Neuronal stem cell (in vitro differentiated cells): Measurements from ENCODE around the gene TENT4B.

Experiments
- DNase-seq: peaks from one replicate; pipeline ENCODE4 v3.0.0-alpha.2; 2013; ENCODE audit warnings: low spot score
- H2AFZ ChIP-seq: one replicate; pipeline ENCODE4 v1.6.1; 2013; ENCODE audit warnings: mild to moderate bottlenecking, low read length, inconsistent platforms
- H2AK5ac ChIP-seq: 2 replicates; pipeline ENCODE4 v1.6.1; 2013; ENCODE audit warnings: low read depth, mild to moderate bottlenecking, inconsistent platforms, low read length, moderate library complexity, mixed read lengths
- H2BK120ac ChIP-seq: 2 replicates; pipeline ENCODE4 v1.6.1; 2013; ENCODE audit warnings: low read depth, mild to moderate bottlenecking, inconsistent platforms, low read length, moderate library complexity, mixed read lengths
- H2BK12ac ChIP-seq: one replicate; pipeline ENCODE4 v1.6.1; 2013; ENCODE audit warnings: low read length, inconsistent platforms
- H2BK15ac ChIP-seq: 2 replicates; pipeline ENCODE4 v1.6.1; 2013; ENCODE audit warnings: mild to moderate bottlenecking, low read length, inconsistent platforms, mixed read lengths
- H2BK5ac ChIP-seq: one replicate; pipeline ENCODE4 v1.6.1; 2013; ENCODE audit warnings: inconsistent platforms, mild to moderate bottlenecking, low read length, moderate library complexity
- H3K14ac ChIP-seq: one replicate; pipeline ENCODE4 v1.6.1; 2013; ENCODE audit warnings: low read length, inconsistent platforms
- H3K18ac ChIP-seq: 2 replicates; pipeline ENCODE4 v1.6.1; 2013; ENCODE audit warnings: low read length, inconsistent platforms
- H3K23ac ChIP-seq: 2 replicates; pipeline ENCODE4 v1.6.1; 2013; ENCODE audit warnings: low read depth, mild to moderate bottlenecking, mixed read lengths, low read length, inconsistent platforms; ENCODE audit not compliant: poor library complexity
- H3K27ac ChIP-seq: replicated peaks from 3 replicates; pipeline ENCODE4 v1.5.1; 2013; ENCODE audit warnings: low read length, inconsistent platforms
- H3K27me3 ChIP-seq, 3 experiments: 2 replicates each; pipeline ENCODE4 v1.6.1; 2013; ENCODE audit warnings: low read length in 3 of 3, mild to moderate bottlenecking in 2 of 3, inconsistent platforms in 1 of 3, low read depth in 1 of 3, mixed read lengths in 1 of 3, moderate library complexity in 1 of 3; ENCODE audit not compliant: control insufficient read depth in 3 of 3, insufficient read depth in 3 of 3
- H3K36me3 ChIP-seq, 2 donors: replicated peaks in 1 of 2; 2 replicates each; pipeline ENCODE4 v1.6.1; 2013; ENCODE audit warnings: low read length in 2 of 2; ENCODE audit not compliant: control insufficient read depth in 2 of 2, insufficient read depth in 2 of 2
- H3K4ac ChIP-seq: 2 replicates; pipeline ENCODE4 v1.6.1; 2013; ENCODE audit warnings: inconsistent platforms, mild to moderate bottlenecking, low read length, moderate library complexity
- H3K4me1 ChIP-seq, 2 donors: 1 replicate in 1 of 2; 2 replicates in 1 of 2; pipeline ENCODE4 v1.6.1; 2013; ENCODE audit warnings: low read length in 2 of 2, low read depth in 1 of 2; ENCODE audit not compliant: control insufficient read depth in 2 of 2, insufficient read depth in 1 of 2
- H3K4me2 ChIP-seq: one replicate; pipeline ENCODE4 v1.6.1; 2013; ENCODE audit warnings: mild to moderate bottlenecking, low read length, inconsistent platforms; ENCODE audit not compliant: insufficient read depth, poor library complexity, severe bottlenecking
- H3K4me3 ChIP-seq, 2 donors: 2 replicates each; pipeline ENCODE4 v1.5.1; 2013; ENCODE audit warnings: low read length in 2 of 2, mild to moderate bottlenecking in 2 of 2, inconsistent platforms in 1 of 2, moderate library complexity in 1 of 2
- H3K79me1 ChIP-seq: one replicate; pipeline ENCODE4 v1.6.1; 2013; ENCODE audit warnings: low read depth, mild to moderate bottlenecking, inconsistent platforms, low read length, moderate library complexity
- H3K9ac ChIP-seq: one replicate; pipeline ENCODE4 v1.6.1; 2013; ENCODE audit warnings: mild to moderate bottlenecking, low read depth, low read length, inconsistent platforms; ENCODE audit not compliant: poor library complexity
- H3K9me3 ChIP-seq, 2 donors: replicated peaks in 1 of 2; 2 replicates each; pipeline versions ENCODE3 to v1.6.1; 2013; ENCODE audit warnings: low read length in 2 of 2, mild to moderate bottlenecking in 2 of 2, inconsistent platforms in 1 of 2, low read depth in 1 of 2, mixed read lengths in 1 of 2, moderate library complexity in 1 of 2; ENCODE audit not compliant: control insufficient read depth in 2 of 2, insufficient read depth in 1 of 2
- H4K8ac ChIP-seq: one replicate; pipeline ENCODE4 v1.6.1; 2013; ENCODE audit warnings: low read depth, mild to moderate bottlenecking, inconsistent platforms, low read length, moderate library complexity
- H4K91ac ChIP-seq: one replicate; pipeline ENCODE4 v1.6.1; 2013; ENCODE audit warnings: low read length, low read depth, mild to moderate bottlenecking, inconsistent platforms; ENCODE audit not compliant: poor library complexity
- WGBS, 2 donors: extraction: QIAGEN DNeasy Blood & Tissue Kit; methylation state at CpG; one replicate each; pipeline ENCODE4 v1.1.7; 2013; ENCODE audit warnings: missing lambda C conversion rate in 2 of 2, mixed read lengths in 1 of 2; ENCODE audit not compliant: insufficient read length in 2 of 2, insufficient replicate concordance in 1 of 2; ENCODE audit errors: extremely low coverage in 2 of 2; 5-methylcytosine and 5-hydroxymethylcytosine counted together

Gene TENT4B

GRCh38 chr16:50260206-50261159 is 107.4 kb downstream of the TENT4B start:
- no peak overlapping the region for H3K14ac ChIP-seq
- peaks cover 0 to 12% (median 0%) of the 10 kb centered on the region in 3 experiments for H3K27me3 ChIP-seq
- H3K36me3 ChIP-seq = no peaks in the 10 kb centered on the region
- no peaks in the 10 kb centered on the region for H3K9me3 ChIP-seq
- no peak overlapping the region for H4K8ac ChIP-seq
- H3K4ac ChIP-seq = no peak overlapping the region
- no peak overlapping the region for H2BK5ac ChIP-seq
- H2AFZ ChIP-seq = peak overlapping the region; percentile 71
- no peak overlapping the region for H3K23ac ChIP-seq
- H3K27ac ChIP-seq = no peak overlapping the region
- no peaks in the 10 kb centered on the region for H3K79me1 ChIP-seq
- H3K4me1 ChIP-seq = peaks cover 9 to 13% of the 10 kb centered on the region in 2 donors
- H2BK120ac ChIP-seq = no peak overlapping the region
- no peak overlapping the region for H3K4me3 ChIP-seq
- H2BK12ac ChIP-seq = no peak overlapping the region
- H3K4me2 ChIP-seq = no peak overlapping the region
- peak overlapping the region; percentile 13 for H2AK5ac ChIP-seq
- no CpG with 5 or more reads among the region's 9 CpGs for WGBS, 2 donors
- H2BK15ac ChIP-seq = no peak overlapping the region
- H4K91ac ChIP-seq = no peak overlapping the region
- H3K9ac ChIP-seq = no peak overlapping the region
- H3K18ac ChIP-seq = peak overlapping the region; percentile 15
- no peak for DNase-seq

GRCh38 chr16:50261160-50261706 is 108.1 kb downstream of the TENT4B start:
- Histone ChIP-seq H2AK5ac (no peak overlapping the region), H2BK120ac (no peak overlapping the region), H3K27me3 (peaks cover 0 to 12% (median 0%) of the 10 kb centered on the region in 3 experiments), H2BK15ac (peak overlapping the region; percentile 14), H3K18ac (peak overlapping the region; percentile 5), H4K91ac (no peak overlapping the region), H2BK12ac (no peak overlapping the region), H3K23ac (no peak overlapping the region), H3K27ac (no peak overlapping the region), H4K8ac (no peak overlapping the region), H3K4me1 (peaks cover 9 to 13% of the 10 kb centered on the region in 2 donors), H3K14ac (no peak overlapping the region), H2BK5ac (no peak overlapping the region), H3K4me3 (peak overlapping the region in 1 of 2 donors; percentile 15), H3K36me3 (no peaks in the 10 kb centered on the region), H3K9me3 (no peaks in the 10 kb centered on the region), H3K9ac (no peak overlapping the region), H3K4me2 (no peak overlapping the region), H2AFZ (no peak overlapping the region), H3K4ac (no peak overlapping the region), H3K79me1 (no peaks in the 10 kb centered on the region)
- WGBS, 2 donors = no CpG with 5 or more reads among the region's 9 CpGs
- DNase-seq = no peak

GRCh38 chr16:50261707-50262235 is 108.7 kb downstream of the TENT4B start:
- H2BK5ac ChIP-seq = no peak overlapping the region
- H3K23ac ChIP-seq = peak overlapping the region; percentile 38
- no peak overlapping the region for H3K4me3 ChIP-seq
- no peaks in the 10 kb centered on the region for H3K9me3 ChIP-seq
- H3K27me3 ChIP-seq = peaks cover 0 to 12% (median 0%) of the 10 kb centered on the region in 3 experiments
- no peak overlapping the region for H2BK12ac ChIP-seq
- peaks cover 10 to 16% of the 10 kb centered on the region in 2 donors for H3K4me1 ChIP-seq
- no peak overlapping the region for H3K9ac ChIP-seq
- no peak overlapping the region for H3K18ac ChIP-seq
- no peak overlapping the region for H2AK5ac ChIP-seq
- no peak overlapping the region for H3K27ac ChIP-seq
- H3K14ac ChIP-seq = no peak overlapping the region
- H3K4ac ChIP-seq = no peak overlapping the region
- H3K79me1 ChIP-seq = no peaks in the 10 kb centered on the region
- H2BK15ac ChIP-seq = peak overlapping the region; percentile 14
- no peaks in the 10 kb centered on the region for H3K36me3 ChIP-seq
- WGBS, 2 donors = no CpG with 5 or more reads among the region's 11 CpGs
- H2BK120ac ChIP-seq = no peak overlapping the region
- DNase-seq = no peak
- no peak overlapping the region for H2AFZ ChIP-seq
- H3K4me2 ChIP-seq = no peak overlapping the region
- H4K8ac ChIP-seq = no peak overlapping the region
- no peak overlapping the region for H4K91ac ChIP-seq
